SH-SY5Y (cell line): Measurements from ENCODE around the gene ZBTB8OS.

ENCODE experiments used
- GATA2 ChIP-seq: IDR thresholded peaks from 2 replicates; pipeline ENCODE4 v1.6.1; 2011; ENCODE audit warnings: mild to moderate bottlenecking, low read depth, low read length
- GATA3 ChIP-seq: IDR thresholded peaks from 2 replicates; pipeline ENCODE4 v1.6.1; 2011; ENCODE audit warnings: low read depth, mild to moderate bottlenecking, low read length, moderate library complexity

The ZBTB8OS gene

DNA sequence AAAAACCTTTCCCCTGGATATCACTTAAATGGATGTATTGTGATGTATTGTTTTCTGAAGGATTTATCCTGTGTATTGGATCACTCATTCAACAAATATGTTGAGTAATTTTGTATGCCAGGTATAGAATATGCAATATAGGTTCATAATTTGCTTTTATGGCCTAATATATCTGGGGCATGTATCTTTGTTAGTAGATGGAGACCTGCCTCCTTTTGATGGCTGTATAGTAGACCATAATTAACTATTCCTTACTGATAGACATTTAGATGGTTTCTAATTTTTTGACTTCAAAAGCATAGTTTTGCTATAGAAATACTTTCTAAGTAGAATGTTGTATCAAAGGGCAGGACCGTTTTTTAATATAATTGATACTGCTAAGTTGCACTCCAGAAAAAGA is 9.2 kb upstream of the ZBTB8OS start:
- TF ChIP-seq GATA2 (no peak), GATA3 (no peak)

DNA sequence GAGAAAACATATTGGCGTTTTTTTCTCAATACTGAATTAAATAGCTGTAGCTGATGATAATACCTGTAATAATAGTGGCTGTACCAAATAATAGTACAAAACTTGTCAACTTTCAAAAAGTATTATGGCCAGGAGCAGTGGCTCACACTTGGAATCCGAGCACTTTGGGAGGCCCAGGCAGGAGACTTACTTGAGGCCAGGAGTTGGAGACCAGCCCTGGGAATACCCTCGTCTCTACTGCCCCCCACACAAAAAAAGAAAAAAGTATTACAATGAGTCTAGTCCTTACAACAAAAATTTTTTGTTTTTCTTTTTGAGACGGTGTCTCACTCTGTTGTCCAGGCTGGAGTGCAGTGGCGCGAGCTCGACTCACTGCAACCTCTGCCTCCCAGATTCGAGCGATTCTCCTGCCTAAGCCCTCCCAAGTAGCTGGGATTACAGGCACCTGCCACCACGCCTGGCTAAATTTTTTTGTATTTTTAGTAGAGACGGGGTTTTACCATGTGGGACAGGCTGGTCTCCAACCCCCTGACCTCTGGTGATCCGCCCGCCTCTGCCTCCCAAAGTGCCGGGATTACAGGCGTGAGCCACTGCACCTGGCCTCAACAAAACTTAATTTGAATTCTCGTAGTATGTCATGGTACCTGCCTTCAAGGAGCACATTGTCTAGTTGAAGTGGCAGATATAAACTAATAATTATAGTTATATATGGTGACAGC is 2.1 kb upstream of the ZBTB8OS start:
- TF ChIP-seq GATA2 (no peak), GATA3 (no peak)

DNA sequence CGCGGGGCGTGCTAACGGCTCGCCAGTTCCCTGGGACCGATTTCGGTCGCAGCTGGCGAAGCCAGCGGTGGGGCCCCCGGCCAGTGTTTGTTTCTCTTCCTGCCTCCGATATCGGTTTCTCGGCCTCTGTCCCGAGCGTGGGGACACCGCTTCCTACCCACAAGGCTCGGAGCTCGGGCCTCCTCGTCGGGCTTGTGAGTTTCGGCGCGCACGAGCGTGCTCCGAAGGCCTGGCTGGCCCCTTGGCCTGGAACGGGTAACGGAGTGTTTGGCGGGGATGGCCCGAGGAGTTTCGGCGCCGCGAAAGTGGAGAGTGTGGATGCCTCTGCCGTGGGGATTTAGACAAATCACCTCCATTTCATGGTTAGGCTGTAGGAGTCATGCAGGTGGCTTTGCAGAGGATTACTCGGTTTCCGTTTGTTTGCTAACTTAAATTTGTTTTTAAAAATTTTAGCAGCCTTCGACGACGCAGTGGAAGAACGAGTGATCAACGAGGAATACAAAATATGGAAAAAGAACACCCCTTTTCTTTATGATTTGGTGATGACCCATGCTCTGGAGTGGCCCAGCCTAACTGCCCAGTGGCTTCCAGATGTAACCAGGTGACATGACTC is 1.2 kb upstream of the ZBTB8OS start:
- no peak for TF ChIP-seq GATA2
- no peak for TF ChIP-seq GATA3

- TF ChIP-seq GATA3 (no peak), GATA2 (no peak)
Measured at GRCh38 chr1:32650752-32651460, 556 bp upstream of the ZBTB8OS start, which contains the start of gene RBBP4. Gene RBBP4, plus strand, starts transcription at chr1:32651208. Its CDS starts 99 bp downstream, at chr1:32651307.

GRCh38 chr1:32647308-32648134 is 2.8 kb downstream of the ZBTB8OS start:
- TF ChIP-seq GATA2 = no peak

GRCh38 chr1:32644426-32644825 is 5.9 kb downstream of the ZBTB8OS start:
- TF ChIP-seq GATA3 (no peak), GATA2 (no peak)

DNA sequence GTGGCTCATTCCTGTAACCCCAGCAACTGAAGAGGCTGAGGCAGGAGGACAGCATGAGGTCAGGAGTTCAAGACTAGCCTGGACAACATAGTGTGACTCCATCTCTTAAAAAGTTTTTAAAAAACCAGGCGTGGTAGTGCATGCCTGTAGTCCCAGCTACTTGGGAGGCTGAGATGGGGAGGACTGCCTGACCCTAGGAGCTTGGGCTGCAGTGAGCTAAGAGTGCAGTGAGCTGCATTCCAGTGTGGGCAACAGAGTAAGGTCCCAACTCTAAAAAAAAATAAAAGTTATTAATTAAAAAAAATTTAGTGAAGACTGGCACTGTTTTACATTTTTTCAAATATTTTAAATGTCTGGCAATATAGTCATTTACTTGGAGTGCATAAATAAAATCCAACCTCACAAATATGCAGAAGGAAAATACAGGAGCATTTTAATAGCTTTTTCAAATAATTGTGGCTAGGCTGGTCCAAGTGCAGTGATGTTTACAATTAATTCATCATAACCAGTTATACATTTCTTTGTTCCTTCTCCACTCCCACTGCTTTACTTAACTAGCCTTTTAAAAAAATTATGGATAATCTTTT is 10.8 kb downstream of the ZBTB8OS start:
- TF ChIP-seq GATA2 = no peak
- TF ChIP-seq GATA3 = no peak

- TF ChIP-seq GATA3 (no peak), GATA2 (no peak)
Measured at GRCh38 chr1:32636914-32637645, 13.3 kb downstream of the ZBTB8OS start.

DNA sequence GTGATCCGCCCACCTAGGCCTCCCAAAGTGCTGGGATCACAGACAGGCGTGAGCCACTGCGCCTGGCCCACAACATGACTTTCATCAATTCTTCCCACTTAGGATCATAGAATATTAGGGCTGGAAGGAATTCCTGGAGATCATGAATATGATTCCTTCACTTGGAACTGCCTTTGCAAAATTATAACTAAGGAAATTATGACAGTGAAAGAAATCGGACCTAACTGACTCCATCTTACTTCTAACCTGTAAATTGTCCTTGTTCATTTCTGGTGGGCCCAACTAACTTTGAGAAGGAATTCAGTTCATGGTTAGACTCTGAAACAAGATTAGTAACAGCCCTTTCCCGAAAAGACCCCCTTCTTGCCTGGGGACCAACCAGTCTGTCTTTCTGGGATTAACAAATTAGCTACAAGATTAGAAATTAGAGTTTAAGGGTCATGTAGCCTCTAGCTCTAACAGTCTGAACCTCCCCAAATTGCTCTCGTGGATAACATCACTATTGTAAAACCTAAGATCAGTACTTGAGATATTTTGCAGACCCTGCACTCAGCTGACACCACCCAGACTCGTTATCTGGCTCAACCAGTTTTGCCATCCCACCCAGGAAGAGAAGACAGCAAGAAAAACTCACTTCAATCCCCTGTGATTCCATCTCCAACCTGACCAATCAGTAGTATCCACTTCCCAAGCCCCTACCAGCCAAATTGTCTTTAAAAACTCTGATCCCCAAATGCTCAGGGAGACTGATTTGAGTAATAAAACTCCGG is 14.7 kb downstream of the ZBTB8OS start:
- TF ChIP-seq GATA2 = no peak
- no peak for TF ChIP-seq GATA3

GRCh38 chr1:32632829-32633228 is 17.5 kb downstream of the ZBTB8OS start:
- no peak for TF ChIP-seq GATA3
- TF ChIP-seq GATA2 = no peak

- TF ChIP-seq GATA3 (no peak), GATA2 (no peak)
Measured at GRCh38 chr1:32627596-32628162, 22.7 kb downstream of the ZBTB8OS start.

DNA sequence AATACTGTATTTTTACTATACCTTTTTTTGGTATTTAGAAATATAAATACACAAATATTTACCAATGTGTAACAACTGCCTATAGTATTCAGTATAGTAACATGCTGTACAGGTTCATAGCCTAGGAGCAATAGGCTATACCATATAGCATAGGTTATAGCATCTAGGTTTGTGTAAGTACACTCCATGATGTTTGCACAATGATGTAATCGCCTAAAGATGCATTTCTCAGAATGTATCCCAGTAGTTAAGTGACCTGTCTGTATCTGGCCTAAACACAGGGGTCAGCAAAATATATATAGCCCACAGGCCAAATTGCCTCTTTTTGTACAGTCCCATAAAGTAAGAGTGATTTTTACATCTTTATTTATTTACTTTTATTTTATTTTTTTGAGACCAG is 24.2 kb downstream of the ZBTB8OS start:
- TF ChIP-seq GATA2 (no peak), GATA3 (no peak)

DNA sequence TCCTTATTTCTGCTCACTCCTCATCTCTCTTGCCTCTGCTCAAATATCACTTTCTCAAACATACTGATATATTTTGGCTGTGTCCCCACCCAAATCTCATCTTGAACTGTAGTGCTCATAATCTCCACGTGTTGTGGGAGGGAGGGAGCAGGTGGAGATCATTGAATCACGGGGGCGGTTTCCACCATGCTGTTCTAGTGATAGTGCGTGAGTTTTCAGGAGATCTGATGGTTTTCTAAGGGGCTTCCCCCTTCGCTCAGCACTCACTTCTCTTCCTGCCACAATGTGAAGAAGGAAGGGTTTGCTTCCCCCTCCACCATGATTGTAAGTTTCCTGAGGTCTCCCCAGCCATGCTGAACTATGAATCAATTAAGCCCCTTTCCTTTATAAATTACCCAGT is 26.6 kb downstream of the ZBTB8OS start:
- no peak for TF ChIP-seq GATA2
- TF ChIP-seq GATA3 = no peak
